OCI-LY3 (cell line): ENCODE data around the gene PARD3.
"Not testable (repeated sequence)": the region's sequence is repeated elsewhere in the genome, so short reads cannot be mapped to it uniquely, and the experiment has no call there.

Source experiments
- H2AFZ ChIP-seq: fragments of 200-600, 300-600 bp; shearing (Covaris generic); 2 replicates; pipeline ENCODE4 v1.6.0; 2014; ENCODE audit warnings: antibody characterized with exemption, low read depth, low read length
- H3K27ac ChIP-seq: fragments of 200-600, 300-600 bp; sonication (generic); 2 replicates; pipeline ENCODE4 v1.5.1; 2014; ENCODE audit warnings: mild to moderate bottlenecking, low read length, moderate library complexity, mixed read lengths
- H3K27me3 ChIP-seq: fragments of 200-600, 300-600 bp; sonication (generic); 2 replicates; pipeline ENCODE4 v1.6.1; 2014; ENCODE audit warnings: low read depth, low read length, mixed read lengths
- H3K36me3 ChIP-seq: fragments of 200-600, 300-600 bp; sonication (generic); replicated peaks from 2 replicates; pipeline ENCODE3; 2014; ENCODE audit warnings: low read depth, low read length, mixed read lengths
- H3K4me1 ChIP-seq: fragments of 300-600, 200-600 bp; sonication (generic); 2 replicates; pipeline ENCODE4 v1.6.1; 2014; ENCODE audit warnings: low read length, mixed read lengths
- H3K4me2 ChIP-seq: fragments of 200-600, 300-600 bp; sonication (generic); 2 replicates; pipeline ENCODE4 v1.6.1; 2014; ENCODE audit warnings: low read length, mixed read lengths
- H3K4me3 ChIP-seq: fragments of 300-600, 200-600 bp; sonication (generic); 2 replicates; pipeline ENCODE4 v1.5.1; 2014; ENCODE audit warnings: antibody characterized with exemption, mild to moderate bottlenecking, low read length, moderate library complexity
- H3K79me2 ChIP-seq: fragments of 300-600, 200-600 bp; shearing (Covaris generic); 2 replicates; pipeline ENCODE4 v1.6.1; 2014; ENCODE audit warnings: mild to moderate bottlenecking, low read length, mixed read lengths
- H3K9ac ChIP-seq: fragments of 300-600, 200-600 bp; shearing (Covaris generic); 2 replicates; pipeline ENCODE4 v1.6.0; 2014; ENCODE audit warnings: mild to moderate bottlenecking, low read length, moderate library complexity
- H3K9me3 ChIP-seq: fragments of 200-600, 300-600 bp; shearing (Covaris generic); 2 replicates; pipeline ENCODE4 v1.6.1; 2014; ENCODE audit warnings: low read length, mixed read lengths; ENCODE audit not compliant: insufficient read depth
- H4K20me1 ChIP-seq: fragments of 200-600, 300-600 bp; sonication (generic); 2 replicates; pipeline ENCODE4 v1.6.1; 2016; ENCODE audit warnings: low read length, mixed read lengths; ENCODE audit not compliant: insufficient read depth
- CTCF ChIP-seq: fragments of 200-600, 300-600 bp; sonication (generic); IDR thresholded peaks from 2 replicates; pipeline ENCODE4 v1.5.1; 2014; ENCODE audit warnings: antibody characterized with exemption, low read length, low read depth
- EZH2phosphoT487 ChIP-seq: fragments of 200-600 bp; shearing (Covaris generic); IDR thresholded peaks from 2 replicates; pipeline ENCODE4 v1.6.1; 2018; ENCODE audit warnings: antibody characterized with exemption, mixed run types, low read depth

Gene PARD3

GRCh38 chr10:34756584-34756983, 58.5 kb downstream of the PARD3 start:
- no peaks in the 10 kb centered on the region for H3K79me2 ChIP-seq
- no peaks in the 10 kb centered on the region for H4K20me1 ChIP-seq
- no peak overlapping the region for H2AFZ ChIP-seq
- H3K4me3 ChIP-seq: no peak overlapping the region
- no peaks in the 10 kb centered on the region for H3K36me3 ChIP-seq
- no peak overlapping the region for H3K4me2 ChIP-seq
- TF ChIP-seq EZH2phosphoT487 (no peak), CTCF (no peak)
- H3K9ac ChIP-seq: no peak overlapping the region
- no peak overlapping the region for H3K27ac ChIP-seq
- no peaks in the 10 kb centered on the region for H3K9me3 ChIP-seq
- no peaks in the 10 kb centered on the region for H3K27me3 ChIP-seq
- H3K4me1 ChIP-seq: peaks cover 8% of the 10 kb centered on the region

DNA sequence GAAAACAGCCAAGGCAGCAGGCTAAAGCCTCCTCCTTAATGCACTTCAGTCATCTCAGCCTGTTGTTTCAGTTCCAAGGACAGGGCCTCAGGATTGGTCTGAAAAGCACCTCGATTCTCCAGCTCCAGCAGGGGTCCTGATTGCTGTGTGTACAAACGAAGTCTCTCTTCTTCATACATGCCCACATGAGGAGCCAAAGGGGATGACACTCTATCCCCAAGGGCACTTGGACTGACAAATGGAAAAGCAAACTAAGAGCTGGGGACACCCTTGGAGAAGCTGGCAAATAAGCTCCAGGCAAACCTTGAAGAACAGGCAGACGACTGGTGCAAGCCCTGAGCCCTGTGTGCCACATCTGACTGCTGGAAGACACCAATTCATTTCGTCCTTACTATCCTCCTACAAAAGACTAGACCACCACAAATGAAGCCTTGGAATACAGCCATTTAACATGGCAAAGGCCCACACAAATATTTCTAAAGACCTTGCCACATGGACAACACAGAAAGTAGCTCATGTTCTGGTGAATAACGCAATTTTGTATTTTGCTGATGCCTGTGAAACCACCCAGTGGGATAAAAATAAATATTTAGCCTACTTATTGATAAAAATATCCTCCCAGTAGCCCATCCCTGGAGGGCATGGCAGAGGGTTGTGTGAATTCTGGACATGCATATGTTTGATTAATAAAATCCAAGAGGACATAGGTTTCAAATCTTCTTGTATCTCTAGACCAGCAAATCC, 61.9 kb downstream of the PARD3 start:
- Histone ChIP-seq H3K27me3 (no peaks in the 10 kb centered on the region), H3K4me1 (peaks cover 2% of the 10 kb centered on the region), H3K79me2 (no peaks in the 10 kb centered on the region), H3K4me3 (no peak overlapping the region), H3K27ac (no peak overlapping the region), H4K20me1 (no peaks in the 10 kb centered on the region), H3K36me3 (no peaks in the 10 kb centered on the region), H3K9me3 (no peaks in the 10 kb centered on the region), H3K4me2 (no peak overlapping the region), H3K9ac (no peak overlapping the region), H2AFZ (no peak overlapping the region)
- no peak for TF ChIP-seq EZH2phosphoT487
- no peak for TF ChIP-seq CTCF

GRCh38 chr10:34751272-34751671, 63.8 kb downstream of the PARD3 start:
- no peak overlapping the region for H3K4me3 ChIP-seq
- H3K9ac ChIP-seq: no peak overlapping the region
- no peak overlapping the region for H2AFZ ChIP-seq
- no peak overlapping the region for H3K4me2 ChIP-seq
- TF ChIP-seq CTCF: no peak
- TF ChIP-seq EZH2phosphoT487: no peak
- H3K27ac ChIP-seq: no peak overlapping the region
- no peaks in the 10 kb centered on the region for H3K4me1 ChIP-seq
- no peaks in the 10 kb centered on the region for H3K36me3 ChIP-seq
- no peaks in the 10 kb centered on the region for H3K27me3 ChIP-seq
- H3K9me3 ChIP-seq: no peaks in the 10 kb centered on the region
- H4K20me1 ChIP-seq: no peaks in the 10 kb centered on the region
- H3K79me2 ChIP-seq: no peaks in the 10 kb centered on the region

DNA sequence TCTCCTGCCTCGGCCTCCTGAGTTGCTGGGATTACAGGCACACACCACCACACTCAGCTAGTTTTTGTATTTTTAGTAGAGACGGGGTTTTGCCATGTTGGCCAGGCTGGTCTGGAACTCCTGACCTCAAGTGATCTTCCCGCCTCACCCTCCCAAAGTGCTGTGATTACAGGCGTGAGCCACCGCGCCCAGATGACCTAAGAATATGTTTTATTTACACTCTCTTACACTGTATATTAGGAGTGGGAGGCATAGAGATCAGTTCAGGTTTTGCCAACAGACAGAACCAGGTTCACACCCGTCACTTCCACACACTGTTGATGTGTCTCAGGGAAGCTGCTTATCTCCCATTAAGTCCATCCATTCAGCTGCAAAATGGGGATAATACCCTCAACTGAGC, 64.3 kb downstream of the PARD3 start:
- H3K36me3 ChIP-seq: not testable (repeated sequence)

More for the DNA sequence above, 64.3 kb downstream of the PARD3 start:
- H3K27ac ChIP-seq, H2AFZ ChIP-seq, H3K4me3 ChIP-seq, H3K9me3 ChIP-seq, H3K9ac ChIP-seq, H3K4me1 ChIP-seq, H3K4me2 ChIP-seq, H3K27me3 ChIP-seq, H3K79me2 ChIP-seq, H4K20me1 ChIP-seq: not testable (repeated sequence)
